Epithelial cell of prostate (primary cell): ENCODE data around the gene TMA7B.

Experiments
- DNase-seq: peaks from one replicate; pipeline ENCODE4 v3.0.0-alpha.2; 2011; ENCODE audit warnings: low read depth, low spot score
- H3K27ac ChIP-seq: fragments of 450-650 bp; 2 replicates; pipeline ENCODE4 v1.5.1; 2017; ENCODE audit warnings: mild to moderate bottlenecking

The TMA7B gene

GRCh38 chr22:39997421-39997820 is 37.2 kb downstream of the TMA7B start:
- DNase-seq, result no peak
- peak overlapping the region; percentile 78 for H3K27ac ChIP-seq

GRCh38 chr22:39997939-39998726 is 37.9 kb downstream of the TMA7B start:
- peak overlapping the region; percentile 78 for H3K27ac ChIP-seq
- DNase-seq, result no peak

GRCh38 chr22:39999144-39999757 is 39.1 kb downstream of the TMA7B start:
- H3K27ac ChIP-seq, result peak overlapping the region; percentile 78
- DNase-seq, result no peak

- H3K27ac ChIP-seq, result peak overlapping the region; percentile 78
- DNase-seq, result no peak
These were observed 40.0 kb downstream of the TMA7B start for GRCh38 chr22:40000171-40000570.

- DNase-seq, result no peak
- H3K27ac ChIP-seq, result peak overlapping the region; percentile 78
These were observed 40.9 kb downstream of the TMA7B start for GRCh38 chr22:40001106-40001505.

GRCh38 chr22:40001800-40002577 is 41.8 kb downstream of the TMA7B start:
- peak overlapping the region; percentile 78 for H3K27ac ChIP-seq
- DNase-seq, result no peak

GRCh38 chr22:40002935-40003715 is 42.9 kb downstream of the TMA7B start:
- DNase-seq, result no peak
- no peak overlapping the region for H3K27ac ChIP-seq

GRCh38 chr22:40004836-40005235 is 44.6 kb downstream of the TMA7B start:
- H3K27ac ChIP-seq, result peak overlapping the region; percentile 63
- DNase-seq, result no peak

- peak overlapping the region; percentile 63 for H3K27ac ChIP-seq
- DNase-seq, result no peak
These were observed 46.4 kb downstream of the TMA7B start for GRCh38 chr22:40006641-40007040.

GRCh38 chr22:40007853-40008710 is 47.9 kb downstream of the TMA7B start:
- H3K27ac ChIP-seq, result peak overlapping the region; percentile 53
- DNase-seq, result no peak

GRCh38 chr22:40008726-40009291 is 48.6 kb downstream of the TMA7B start:
- DNase-seq, result no peak
- peak overlapping the region; percentile 53 for H3K27ac ChIP-seq

GRCh38 chr22:40009292-40009774 is 49.1 kb downstream of the TMA7B start:
- DNase-seq, result no peak
- peak overlapping the region; percentile 53 for H3K27ac ChIP-seq

- no peak for DNase-seq
- peak overlapping the region; percentile 53 for H3K27ac ChIP-seq
These were observed 49.9 kb downstream of the TMA7B start for GRCh38 chr22:40009951-40010671.

GRCh38 chr22:40010746-40011145 is 50.5 kb downstream of the TMA7B start:
- peak overlapping the region; percentile 53 for H3K27ac ChIP-seq
- no peak for DNase-seq
